ENCODE data around the gene SMARCAL1.

GRCh38 chr2:216392945-216393840 is 19.1 kb upstream of the SMARCAL1 start:
- TF ChIP-seq, protein P1, sequence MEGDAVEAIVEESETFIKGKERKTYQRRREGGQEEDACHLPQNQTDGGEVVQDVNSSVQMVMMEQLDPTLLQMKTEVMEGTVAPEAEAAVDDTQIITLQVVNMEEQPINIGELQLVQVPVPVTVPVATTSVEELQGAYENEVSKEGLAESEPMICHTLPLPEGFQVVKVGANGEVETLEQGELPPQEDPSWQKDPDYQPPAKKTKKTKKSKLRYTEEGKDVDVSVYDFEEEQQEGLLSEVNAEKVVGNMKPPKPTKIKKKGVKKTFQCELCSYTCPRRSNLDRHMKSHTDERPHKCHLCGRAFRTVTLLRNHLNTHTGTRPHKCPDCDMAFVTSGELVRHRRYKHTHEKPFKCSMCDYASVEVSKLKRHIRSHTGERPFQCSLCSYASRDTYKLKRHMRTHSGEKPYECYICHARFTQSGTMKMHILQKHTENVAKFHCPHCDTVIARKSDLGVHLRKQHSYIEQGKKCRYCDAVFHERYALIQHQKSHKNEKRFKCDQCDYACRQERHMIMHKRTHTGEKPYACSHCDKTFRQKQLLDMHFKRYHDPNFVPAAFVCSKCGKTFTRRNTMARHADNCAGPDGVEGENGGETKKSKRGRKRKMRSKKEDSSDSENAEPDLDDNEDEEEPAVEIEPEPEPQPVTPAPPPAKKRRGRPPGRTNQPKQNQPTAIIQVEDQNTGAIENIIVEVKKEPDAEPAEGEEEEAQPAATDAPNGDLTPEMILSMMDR (IDR thresholded peaks at IDR 0.05) = no peak
- TF ChIP-seq POLR2A (IDR thresholded peaks at IDR 0.05) (no peak), POLR2AphosphoS5 (IDR thresholded peaks at IDR 0.05) (no peak)
